Measurements from ENCODE around the gene GNAQ.
"Not testable (repeated sequence)": the region's sequence is repeated elsewhere in the genome, so short reads cannot be mapped to it uniquely, and the experiment has no call there.

GNAQ gene

GRCh38 chr9:77785341-77785740 lies 246.3 kb downstream of the GNAQ start:
- DNase-seq (ENCODE audit: low read depth in 2 of 2, low spot score in 1 of 2): no peak

DNA sequence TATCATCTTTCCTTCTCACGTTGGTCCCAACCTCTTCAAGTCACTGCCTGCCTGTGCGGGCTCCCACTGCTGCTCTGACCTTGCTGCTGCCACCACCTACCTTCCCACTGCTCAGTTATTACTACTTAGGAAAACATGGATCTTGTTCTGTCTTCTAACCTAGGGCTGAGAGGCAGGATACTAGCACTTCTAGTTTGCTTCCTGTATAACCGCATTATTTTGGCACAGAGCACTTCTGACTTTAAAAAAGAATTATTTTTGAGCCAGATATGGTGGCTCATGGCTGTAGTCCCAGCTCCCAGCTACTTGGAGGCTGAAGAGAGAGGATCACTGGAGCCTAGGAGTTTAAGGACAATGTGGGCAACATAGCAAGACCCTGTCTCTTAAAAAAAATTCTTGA lies 248.1 kb downstream of the GNAQ start:
- DNase-seq (ENCODE audit: low read depth in 2 of 2, low spot score in 1 of 2): no peak

DNA sequence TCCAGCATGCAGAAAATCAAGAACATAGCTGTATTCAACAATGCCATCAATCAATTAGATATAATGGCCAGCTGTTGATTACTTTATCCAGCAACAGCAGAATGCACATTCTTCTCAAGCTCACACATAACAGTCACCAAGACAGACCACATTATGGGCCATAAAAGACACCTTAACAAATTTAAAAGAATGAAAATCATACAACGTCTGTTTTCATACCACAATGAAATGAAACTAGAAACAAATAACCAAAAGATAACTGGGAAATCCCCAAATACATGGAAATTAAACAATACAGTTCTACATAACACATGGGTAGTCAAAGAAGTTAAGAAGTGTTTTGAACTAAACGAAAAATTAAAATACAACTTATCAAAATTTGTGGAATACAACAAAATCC lies 252.6 kb downstream of the GNAQ start:
- DNase-seq (ENCODE audit: low read depth in 2 of 2, low spot score in 1 of 2): no peak

GRCh38 chr9:77773381-77773780 lies 258.2 kb downstream of the GNAQ start:
- no peak for DNase-seq (ENCODE audit: low read depth in 2 of 2, low spot score in 1 of 2)

DNA sequence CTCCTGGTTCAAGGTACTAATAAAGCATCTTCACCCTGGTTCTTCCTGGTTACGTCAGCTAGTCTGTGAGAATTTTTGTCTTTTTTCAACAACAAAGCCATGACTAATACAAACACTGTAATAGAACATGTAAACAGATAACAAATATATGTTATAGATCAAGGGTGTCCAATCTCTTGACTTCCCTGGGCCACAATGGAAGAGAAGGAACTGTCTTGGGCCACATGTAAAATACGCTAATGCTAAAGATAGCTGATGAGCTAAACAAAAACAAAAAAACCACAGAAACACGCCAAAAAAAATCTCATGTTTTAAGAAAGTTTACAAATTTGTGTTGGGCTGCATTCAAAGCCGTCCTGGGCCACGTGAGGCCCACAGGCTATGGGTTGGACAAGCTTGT lies 259.0 kb downstream of the GNAQ start:
- no peak for DNase-seq (ENCODE audit: low read depth in 2 of 2, low spot score in 1 of 2)

GRCh38 chr9:77771171-77771570 lies 260.4 kb downstream of the GNAQ start:
- no peak for DNase-seq (ENCODE audit: low read depth in 2 of 2, low spot score in 1 of 2)

GRCh38 chr9:77770340-77770739 lies 261.3 kb downstream of the GNAQ start:
- no peak for DNase-seq (ENCODE audit: low read depth in 2 of 2, low spot score in 1 of 2)

DNA sequence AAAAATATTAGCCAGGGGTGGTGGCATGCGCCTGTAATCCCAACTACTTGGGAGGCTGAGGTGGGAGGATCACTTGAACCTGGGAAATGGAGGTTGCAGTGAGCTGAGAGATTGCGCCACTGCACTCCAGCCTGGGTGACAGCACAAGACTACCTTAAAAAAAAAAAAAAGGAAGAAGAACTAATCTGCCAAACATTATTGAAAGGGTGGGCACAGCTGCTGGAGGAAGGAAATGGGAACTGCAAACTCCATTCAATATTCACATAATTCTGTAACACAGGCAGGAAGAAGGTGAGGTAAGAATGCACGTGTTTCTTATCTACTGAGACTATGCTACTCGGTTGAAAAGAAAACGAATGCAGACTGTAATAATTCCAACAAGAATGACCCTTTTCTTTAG lies 262.4 kb downstream of the GNAQ start:
- DNase-seq (ENCODE audit: low read depth in 2 of 2, low spot score in 1 of 2): no peak

GRCh38 chr9:77766587-77766986 lies 265.0 kb downstream of the GNAQ start:
- no peak for DNase-seq (ENCODE audit: low read depth in 2 of 2, low spot score in 1 of 2)

- DNase-seq (ENCODE audit: low read depth in 2 of 2, low spot score in 1 of 2): no peak
Measured at GRCh38 chr9:77765781-77766259, 265.8 kb downstream of the GNAQ start.

GRCh38 chr9:77764894-77765780 lies 266.5 kb downstream of the GNAQ start:
- no peak for DNase-seq (ENCODE audit: low read depth in 2 of 2, low spot score in 1 of 2)

GRCh38 chr9:77763566-77763965 lies 268.0 kb downstream of the GNAQ start:
- no peak for DNase-seq (ENCODE audit: low read depth in 2 of 2, low spot score in 1 of 2)

- DNase-seq (ENCODE audit: low read depth in 2 of 2, low spot score in 1 of 2): not testable (repeated sequence)
Measured at GRCh38 chr9:77760919-77761318, 270.7 kb downstream of the GNAQ start.

GRCh38 chr9:77759391-77759790 lies 272.2 kb downstream of the GNAQ start:
- no peak for DNase-seq (ENCODE audit: low read depth in 2 of 2, low spot score in 1 of 2)

DNA sequence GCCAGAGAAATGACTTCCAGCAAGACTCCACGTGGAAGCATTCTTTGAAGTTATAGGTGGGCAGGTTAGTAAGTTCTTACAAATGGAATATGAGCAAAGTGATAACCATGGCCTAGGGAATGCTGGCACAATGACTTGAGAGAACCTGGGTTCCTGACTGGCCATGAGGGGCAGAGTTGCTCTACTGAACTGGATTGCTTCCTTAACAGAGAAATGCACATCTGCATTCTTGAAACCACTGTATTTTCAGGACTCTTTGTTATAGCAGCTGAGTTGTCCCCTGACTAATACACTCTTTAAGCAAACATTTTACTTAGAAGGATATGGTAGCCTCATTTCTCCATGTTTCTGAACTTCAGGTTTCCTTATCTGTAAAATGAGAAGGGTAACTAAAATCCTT lies 275.2 kb downstream of the GNAQ start:
- no peak for DNase-seq (ENCODE audit: low read depth in 2 of 2, low spot score in 1 of 2)

- DNase-seq (ENCODE audit: low read depth in 2 of 2, low spot score in 1 of 2): no peak
Measured at GRCh38 chr9:77753180-77753579, 278.4 kb downstream of the GNAQ start.

- no peak for DNase-seq (ENCODE audit: low read depth in 2 of 2, low spot score in 1 of 2)
Measured at GRCh38 chr9:77752554-77752953, 279.1 kb downstream of the GNAQ start.

DNA sequence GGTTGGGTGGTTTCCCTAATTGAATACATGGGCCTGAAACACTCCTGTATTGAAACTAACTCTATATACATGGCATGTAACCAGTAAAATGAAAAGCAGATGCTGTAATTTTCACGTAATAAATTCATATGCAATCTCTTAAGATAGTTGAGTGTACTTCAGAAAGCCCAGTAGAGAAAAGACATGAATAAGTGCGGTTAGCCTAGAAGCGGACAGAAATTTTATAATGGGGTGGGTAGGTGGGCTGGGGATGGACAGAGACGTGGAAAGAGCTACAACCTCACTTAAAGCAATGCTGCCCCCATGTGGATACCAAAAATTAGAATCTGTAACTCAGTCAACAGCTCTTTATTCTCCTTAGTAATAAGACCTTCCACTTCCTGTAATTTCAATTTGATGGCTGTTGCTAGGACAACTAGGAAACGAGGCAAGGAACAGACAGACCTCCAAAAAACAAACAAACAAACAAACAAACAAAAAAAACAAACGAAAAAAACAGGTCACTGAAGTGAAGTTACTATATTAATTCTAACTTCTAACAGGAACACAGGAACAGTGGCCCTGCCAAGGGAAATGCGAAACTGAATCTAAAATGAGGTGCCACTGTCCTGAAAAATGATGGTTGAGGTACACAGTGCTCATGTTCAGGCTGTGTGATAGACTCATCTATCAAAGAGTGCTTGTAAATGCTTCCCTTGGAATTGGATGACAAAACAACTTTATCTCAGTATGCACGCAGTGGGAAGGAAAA lies 280.1 kb downstream of the GNAQ start:
- no peak for DNase-seq (ENCODE audit: low read depth in 2 of 2, low spot score in 1 of 2)

GRCh38 chr9:77750981-77751340 lies 280.6 kb downstream of the GNAQ start:
- DNase-seq (ENCODE audit: low read depth in 2 of 2, low spot score in 1 of 2): no peak

DNA sequence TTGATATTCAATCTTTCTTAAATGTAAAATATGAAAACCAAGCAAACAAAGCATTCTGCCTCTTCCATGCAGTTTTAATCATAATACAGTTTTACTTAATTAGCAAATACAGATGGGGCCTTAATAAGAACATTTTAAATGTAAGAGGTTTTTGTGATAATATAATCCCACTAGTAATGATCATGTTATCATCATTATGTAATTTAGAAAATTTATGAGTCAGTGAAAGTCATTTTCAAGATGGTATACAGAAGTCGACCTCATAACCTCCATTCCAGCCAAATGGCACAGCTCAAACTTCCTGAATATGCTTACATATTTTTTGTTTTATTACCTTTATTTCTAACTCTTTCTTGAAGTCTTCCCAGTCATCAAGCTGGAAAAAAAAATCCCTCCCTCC lies 281.3 kb downstream of the GNAQ start:
- no peak for DNase-seq (ENCODE audit: low read depth in 2 of 2, low spot score in 1 of 2)

- no peak for DNase-seq (ENCODE audit: low read depth in 2 of 2, low spot score in 1 of 2)
Measured at GRCh38 chr9:77748214-77748772, 283.3 kb downstream of the GNAQ start.

GRCh38 chr9:77747163-77747562 lies 284.4 kb downstream of the GNAQ start:
- DNase-seq (ENCODE audit: low read depth in 2 of 2, low spot score in 1 of 2): no peak
